Measurements from ENCODE around the gene ARHGEF19.

DNA sequence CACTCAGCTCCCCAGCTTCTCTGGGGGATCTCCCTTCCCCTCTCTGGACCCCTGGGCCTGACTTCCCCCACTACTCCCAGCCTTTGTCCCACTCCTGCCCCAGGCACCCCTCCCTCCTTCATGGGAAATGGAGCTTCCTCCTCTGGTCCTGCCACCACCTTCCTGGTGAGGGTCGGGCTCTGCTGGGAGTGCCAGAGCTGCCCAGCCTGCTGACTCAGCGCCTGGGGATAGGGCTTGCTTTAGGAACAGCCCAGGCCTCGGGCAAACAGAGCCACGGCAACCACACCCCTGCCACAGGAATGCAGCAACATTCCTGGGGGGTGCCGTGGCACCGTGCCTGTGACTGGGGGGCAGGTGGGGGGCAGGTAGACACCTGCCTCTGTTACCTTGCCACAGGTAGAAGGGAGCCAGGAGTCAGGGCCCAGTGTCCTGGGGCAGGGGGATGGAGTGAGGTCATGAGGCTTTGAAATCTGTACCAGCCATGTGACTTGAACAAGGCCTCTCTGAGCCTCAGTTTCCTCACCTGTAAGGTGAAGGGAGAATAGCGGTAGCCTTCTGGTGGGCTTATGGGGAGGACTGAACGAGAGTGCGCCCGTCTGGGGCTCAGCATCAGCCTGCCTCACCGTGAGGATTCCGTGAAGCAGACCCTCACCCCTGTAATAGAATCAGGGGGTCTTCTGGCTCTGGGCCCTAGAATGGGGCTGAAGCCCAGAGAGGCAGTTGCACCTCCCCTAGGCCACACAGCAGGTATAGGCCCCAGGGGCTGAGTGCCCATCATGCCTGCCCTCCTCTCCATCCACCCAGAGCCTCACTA is 38.8 kb downstream of the ARHGEF19 start:
- no peak for TF ChIP-seq EZH2 (IDR thresholded peaks at IDR 0.05)
- TF ChIP-seq POLR2AphosphoS5 (IDR thresholded peaks at IDR 0.05; ENCODE audit: borderline replicate concordance, low read depth, low read length) = no peak

All from SK-N-MC (cell line).